RPMI7951 (cell line): ENCODE results near the gene ALDH3B2. TPM values are rescaled to one million over a fixed set of nuclear protein-coding genes. Genes with fewer than 3 reads are reported as not detected.
"Not testable (repeated sequence)": the region's sequence is repeated elsewhere in the genome, so short reads cannot be mapped to it uniquely, and the experiment has no call there.

Source experiments
- DNase-seq: peaks from one replicate; pipeline ENCODE4 v3.0.0-alpha.2; 2012; ENCODE audit warnings: low read depth
- total RNA-seq: library from RNA; depleted of rRNA; stranded (reverse); fragments of >200 nt; shearing (Covaris generic); gene quantifications from 2 replicates; pipeline ENCODE4 v1.2.3, GENCODE V29; 2014; rRNA removed

ALDH3B2 gene
- not detected in 2 replicates for total RNA-seq

- no peak for DNase-seq
Observed at GRCh38 chr11:67674442-67674871, at the start of gene ALDH3B2. TSS of gene ALDH3B2 (minus strand) at chr11:67674623. CDS start at chr11:67666935, 7,688 bp downstream.

- not testable (repeated sequence) for DNase-seq
Observed at GRCh38 chr11:67723036-67723435, 48.6 kb upstream of the ALDH3B2 start.

- not testable (repeated sequence) for DNase-seq
Observed at GRCh38 chr11:67716226-67716625, 41.8 kb upstream of the ALDH3B2 start.

GRCh38 chr11:67715801-67716200 is 41.4 kb upstream of the ALDH3B2 start:
- not testable (repeated sequence) for DNase-seq

GRCh38 chr11:67713892-67714509 is 39.6 kb upstream of the ALDH3B2 start:
- DNase-seq, result not testable (repeated sequence)

- DNase-seq, result not testable (repeated sequence)
Observed at GRCh38 chr11:67711676-67712075, 37.3 kb upstream of the ALDH3B2 start.

GRCh38 chr11:67711212-67711611 is 36.8 kb upstream of the ALDH3B2 start:
- not testable (repeated sequence) for DNase-seq

GRCh38 chr11:67709806-67710205 is 35.4 kb upstream of the ALDH3B2 start:
- not testable (repeated sequence) for DNase-seq

- DNase-seq, result no peak
Observed at GRCh38 chr11:67705264-67705663, 30.8 kb upstream of the ALDH3B2 start.

GRCh38 chr11:67704524-67704923 is 30.1 kb upstream of the ALDH3B2 start:
- DNase-seq, result no peak

- DNase-seq, result peak; percentile 27
Observed at GRCh38 chr11:67703709-67704108, 29.3 kb upstream of the ALDH3B2 start.

- no peak for DNase-seq
Observed at GRCh38 chr11:67700548-67701262, 26.3 kb upstream of the ALDH3B2 start.

- DNase-seq, result no peak
Observed at GRCh38 chr11:67700141-67700540, 25.7 kb upstream of the ALDH3B2 start.

- DNase-seq, result peak; percentile 49
Observed at GRCh38 chr11:67699521-67699920, 25.1 kb upstream of the ALDH3B2 start.

GRCh38 chr11:67698247-67698646 is 23.8 kb upstream of the ALDH3B2 start:
- peak; percentile 44 for DNase-seq

GRCh38 chr11:67697846-67698245 is 23.4 kb upstream of the ALDH3B2 start:
- DNase-seq, result no peak

- no peak for DNase-seq
Observed at GRCh38 chr11:67696998-67697397, 22.6 kb upstream of the ALDH3B2 start.

GRCh38 chr11:67695606-67696005 is 21.2 kb upstream of the ALDH3B2 start:
- DNase-seq, result no peak

GRCh38 chr11:67694875-67695555 is 20.6 kb upstream of the ALDH3B2 start:
- no peak for DNase-seq

- no peak for DNase-seq
Observed at GRCh38 chr11:67691149-67691548, 16.7 kb upstream of the ALDH3B2 start.

GRCh38 chr11:67689178-67689577 is 14.8 kb upstream of the ALDH3B2 start:
- no peak for DNase-seq

- no peak for DNase-seq
Observed at GRCh38 chr11:67687986-67688385, 13.6 kb upstream of the ALDH3B2 start.
